GM12873 (cell line): ENCODE data around the gene MAP1LC3C.

Experiments
- CTCF ChIP-seq: IDR thresholded peaks from 2 replicates; pipeline ENCODE4 v1.5.1; 2012; ENCODE audit warnings: low read depth, mild to moderate bottlenecking, moderate library complexity, low read length, control low read depth; ENCODE audit not compliant: insufficient read depth; ENCODE audit errors: missing control alignments

MAP1LC3C gene

GRCh38 chr1:241964550-241965282 lies 34.2 kb downstream of the MAP1LC3C start:
- TF ChIP-seq CTCF = no peak

- TF ChIP-seq CTCF = no peak
These were observed 35.2 kb downstream of the MAP1LC3C start for GRCh38 chr1:241963722-241964121.

GRCh38 chr1:241962153-241962552 lies 36.7 kb downstream of the MAP1LC3C start:
- no peak for TF ChIP-seq CTCF

GRCh38 chr1:241957692-241958494 lies 41.0 kb downstream of the MAP1LC3C start, which contains the start of gene BECN2:
TSS of gene BECN2 (plus strand) at chr1:241957767. CDS start at chr1:241957767, 0 bp downstream.
- no peak for TF ChIP-seq CTCF

DNA sequence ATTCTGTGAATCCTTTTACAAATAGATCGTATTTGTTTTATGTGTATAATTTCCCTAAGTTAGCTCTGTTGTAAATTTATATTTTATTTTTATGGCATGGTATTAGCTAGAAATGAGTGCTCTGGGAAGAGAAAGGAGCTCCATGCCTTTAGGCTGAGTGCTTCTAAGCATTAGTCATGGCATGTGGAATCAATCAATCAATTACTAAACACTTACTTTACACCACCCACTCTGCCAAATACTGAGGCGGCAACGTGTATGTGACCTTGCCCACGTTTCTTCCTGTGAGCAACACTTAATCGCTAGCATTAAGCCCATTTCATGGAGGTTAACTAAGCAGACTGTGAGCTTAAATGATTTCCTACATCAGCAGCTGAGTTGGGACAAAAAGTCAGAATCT lies 48.5 kb downstream of the MAP1LC3C start:
- no peak for TF ChIP-seq CTCF

DNA sequence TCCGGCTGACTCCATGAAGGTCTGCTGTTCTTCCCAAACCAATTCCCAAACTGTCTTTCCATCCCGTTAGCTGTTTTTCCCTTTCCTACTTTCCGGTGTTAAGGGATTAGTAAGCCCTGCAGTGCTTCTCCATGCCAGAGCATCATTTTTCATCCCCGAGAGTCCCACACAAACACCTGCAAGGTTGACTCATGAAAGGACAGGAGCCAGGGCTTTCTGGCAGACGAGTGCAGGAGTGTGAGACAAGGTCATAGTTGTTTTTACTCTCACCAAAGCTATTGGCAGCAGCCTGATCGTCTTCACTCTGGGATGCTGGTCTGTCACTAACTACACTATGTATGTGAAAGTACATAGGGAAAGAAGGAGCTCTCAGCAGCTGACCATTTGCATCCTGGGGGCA lies 51.5 kb downstream of the MAP1LC3C start:
- no peak for TF ChIP-seq CTCF
